Prostate gland (tissue), 2 donors: ENCODE data around the gene LHPP. TPM values are rescaled to one million over a fixed set of nuclear protein-coding genes. Genes with fewer than 3 reads are reported as not detected.
"Not testable (repeated sequence)": the region's sequence is repeated elsewhere in the genome, so short reads cannot be mapped to it uniquely, and the experiment has no call there.

Source experiments
- DNase-seq: peaks from one replicate; pipeline ENCODE4 v3.0.0-alpha.2; 2019; ENCODE audit warnings: low spot score
- H3K27ac ChIP-seq, 2 donors: fragments of 200-600 bp; sonication (generic); 2 replicates each; pipeline ENCODE4 v1.5.1; 2017 to 2019
- H3K27me3 ChIP-seq: fragments of 200-600 bp; sonication (generic); replicated peaks from 2 replicates; pipeline ENCODE4 v1.5.1; 2019; ENCODE audit not compliant: insufficient read depth
- H3K36me3 ChIP-seq, 2 donors: fragments of 200-600 bp; sonication (generic); 1 replicate in 1 of 2; 2 replicates in 1 of 2; pipeline versions ENCODE4 v1.5.1 to v1.8.1; 2017 to 2019
- H3K4me1 ChIP-seq: fragments of 200-600 bp; sonication (generic); replicated peaks from 2 replicates; pipeline ENCODE4 v1.5.1; 2019
- H3K4me3 ChIP-seq, 2 donors: fragments of 200-600 bp; sonication (generic); 2 replicates each; pipeline ENCODE4 v1.5.1; 2017 to 2019
- H3K9me3 ChIP-seq: fragments of 200-600 bp; sonication (generic); 2 replicates; pipeline ENCODE4 v1.5.1; 2017
- CTCF ChIP-seq, 4 experiments: fragments of 200-600 bp in 2 of 4; fragments of 450-650 bp in 2 of 4; sonication (generic) in 2 of 4; IDR thresholded peaks; 1 replicate in 3 of 4; 2 replicates in 1 of 4; pipeline ENCODE4 v1.5.1; 2016 to 2019; ENCODE audit warnings: antibody characterized with exemption in 4 of 4, mild to moderate bottlenecking in 2 of 4, moderate library complexity in 2 of 4
- POLR2A ChIP-seq: fragments of 450-650 bp; IDR thresholded peaks from one replicate; pipeline ENCODE4 v1.6.1; 2016; ENCODE audit warnings: antibody characterized with exemption, mild to moderate bottlenecking
- POLR2AphosphoS5 ChIP-seq: sonication (generic); formaldehyde crosslinking; IDR thresholded peaks from one replicate; pipeline ENCODE4 v1.6.1; 2017; ENCODE audit warnings: antibody characterized with exemption
- WGBS: methylation state at CpG from one replicate; pipeline ENCODE4 v1.1.5; 2018; 5-methylcytosine and 5-hydroxymethylcytosine counted together
- intact Hi-C: fragments of 100-400 bp; cut with DNase I; formaldehyde crosslinking; loops from one replicate; pipeline ENCODE4 v1.14.2; 2022
- total RNA-seq, 2 donors: library from RNA; depleted of rRNA; stranded (reverse); fragments of >200 nt; gene quantifications; one replicate each; pipeline ENCODE4 v1.1.0, GENCODE V29; 2016

Gene LHPP
- total RNA-seq, 2 donors from 2014 or later: 21.9 to 43.3 TPM

- intact Hi-C loops: no loop called here
- Histone ChIP-seq H3K9me3 (no peaks in the 10 kb centered on the region), H3K4me1 (no peaks in the 10 kb centered on the region), H3K27me3 (no peaks in the 10 kb centered on the region), H3K4me3 (no peak overlapping the region), H3K36me3 (no peaks in the 10 kb centered on the region), H3K27ac (no peak overlapping the region)
- 57% methylated on average over 7 of the region's 9 CpGs for WGBS
- DNase-seq: peak; percentile 36
- no peak for TF ChIP-seq POLR2AphosphoS5
- no peak for TF ChIP-seq CTCF (IDR thresholded peaks at IDR 0.05)
- no peak for TF ChIP-seq POLR2A
Measured at GRCh38 chr10:124546055-124546369, 84.4 kb downstream of the LHPP start.

- H3K27me3 ChIP-seq: no peaks in the 10 kb centered on the region
- TF ChIP-seq POLR2AphosphoS5 (no peak), CTCF (IDR thresholded peaks at IDR 0.05) (no peak), POLR2A (no peak)
- intact Hi-C loops: no loop called here
- no peaks in the 10 kb centered on the region for H3K9me3 ChIP-seq
- no peak overlapping the region for H3K27ac ChIP-seq
- H3K4me3 ChIP-seq: no peak overlapping the region
- H3K4me1 ChIP-seq: no peaks in the 10 kb centered on the region
- H3K36me3 ChIP-seq: no peaks in the 10 kb centered on the region
- 88% methylated on average over 15 of the region's 15 CpGs for WGBS
- DNase-seq: no peak
Measured at GRCh38 chr10:124546957-124547646, 85.5 kb downstream of the LHPP start.

GRCh38 chr10:124547647-124548168 lies 86.1 kb downstream of the LHPP start:
- intact Hi-C loops: no loop called here
- DNase-seq: no peak
- H3K27ac ChIP-seq: no peak overlapping the region

GRCh38 chr10:124549171-124549570 lies 87.5 kb downstream of the LHPP start:
- H3K9me3 ChIP-seq, H3K27ac ChIP-seq, H3K27me3 ChIP-seq, intact Hi-C loops, H3K4me1 ChIP-seq, H3K36me3 ChIP-seq, DNase-seq, H3K4me3 ChIP-seq: not testable (repeated sequence)
- WGBS: 97% methylated on average over 3 of the region's 3 CpGs

More at GRCh38 chr10:124547647-124548168, 86.1 kb downstream of the LHPP start:
- Histone ChIP-seq H3K4me3 (no peak overlapping the region), H3K4me1 (no peaks in the 10 kb centered on the region), H3K9me3 (no peaks in the 10 kb centered on the region), H3K27me3 (no peaks in the 10 kb centered on the region), H3K36me3 (no peaks in the 10 kb centered on the region)
- 75% methylated on average over 13 of the region's 13 CpGs for WGBS
- TF ChIP-seq POLR2AphosphoS5 (no peak), POLR2A (no peak), CTCF (IDR thresholded peaks at IDR 0.05) (no peak)

GRCh38 chr10:124550293-124551034 lies 88.8 kb downstream of the LHPP start:
- no peak overlapping the region for H3K27ac ChIP-seq
- H3K36me3 ChIP-seq: no peaks in the 10 kb centered on the region
- intact Hi-C loops: no loop called here
- no peaks in the 10 kb centered on the region for H3K9me3 ChIP-seq
- no peak overlapping the region for H3K4me3 ChIP-seq
- 90% methylated on average over 25 of the region's 26 CpGs for WGBS
- TF ChIP-seq CTCF (IDR thresholded peaks at IDR 0.05) (no peak), POLR2AphosphoS5 (no peak), POLR2A (no peak)
- no peaks in the 10 kb centered on the region for H3K27me3 ChIP-seq
- no peak for DNase-seq
- no peaks in the 10 kb centered on the region for H3K4me1 ChIP-seq
